Activated CD8-positive, alpha-beta memory T cell treated with anti-CD3 and anti-CD28 coated beads for 36 hours (primary cell): ENCODE measurements around the gene SENP7. TPM values are rescaled to one million over a fixed set of nuclear protein-coding genes. Genes with fewer than 3 reads are reported as not detected.

Experiments
- CTCF ChIA-PET: fragments of 350-600 bp; sonication (Branson Sonifier 250); formaldehyde crosslinking; loops from one replicate; lab custom pipeline; 2021; ENCODE audit warnings: antibody characterized with exemption; lab: Charles Lee
- POLR2A ChIA-PET: fragments of 350-600 bp; sonication (Branson Sonifier 250); formaldehyde crosslinking; loops from one replicate; lab custom pipeline; 2021; ENCODE audit warnings: antibody characterized with exemption; lab: Charles Lee
- total RNA-seq, 2 experiments: library from RNA; stranded (reverse); gene quantifications; one replicate each; pipeline ENCODE4 v1.2.3, GENCODE V29; 2021

SENP7 gene
- total RNA-seq, 2 experiments from 2014 or later: 8.6 to 9.3 TPM

DNA sequence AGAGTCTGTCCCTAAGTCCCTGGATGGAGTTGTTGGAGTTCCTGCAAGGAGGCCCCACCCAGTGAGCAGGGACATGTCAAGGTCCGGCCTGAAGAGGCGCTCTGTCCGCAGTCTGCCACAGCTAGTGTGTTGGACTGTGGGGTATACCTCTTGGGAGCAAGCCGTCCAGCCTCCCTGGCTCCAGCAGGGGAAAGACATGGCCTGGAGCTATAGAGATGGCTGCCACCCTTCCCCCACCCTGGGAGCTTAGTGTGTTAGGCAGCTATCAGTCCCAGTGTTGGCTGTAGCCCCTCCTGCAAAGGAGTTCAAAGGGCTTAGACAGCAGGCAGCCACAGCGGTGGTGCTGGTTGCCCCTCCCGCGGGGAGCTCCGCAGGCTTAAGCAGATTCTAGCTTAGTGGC lies 212.9 kb downstream of the SENP7 start:
- POLR2A ChIA-PET: no interaction called here
- CTCF ChIA-PET: no interaction called here

DNA sequence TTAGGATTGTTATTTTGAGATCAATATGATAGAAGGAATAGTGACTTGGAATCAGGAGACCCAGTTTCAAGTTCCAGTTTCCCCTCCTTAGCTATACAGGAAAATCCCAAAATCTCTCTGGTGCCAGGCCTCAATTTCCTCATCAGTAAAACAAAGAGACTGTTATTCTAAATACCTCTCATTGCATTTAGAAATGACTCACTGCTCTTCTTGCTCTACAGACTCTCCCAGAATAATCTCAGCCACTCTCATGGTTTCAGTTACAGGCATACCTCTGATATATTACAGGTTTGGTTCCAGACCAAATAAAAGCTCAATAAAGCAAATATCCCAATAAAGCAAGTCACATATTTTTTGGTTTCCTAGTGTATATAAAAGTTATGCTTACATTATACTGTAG lies 221.0 kb downstream of the SENP7 start:
- ChIA-PET CTCF (no interaction called here), POLR2A (no interaction called here)

DNA sequence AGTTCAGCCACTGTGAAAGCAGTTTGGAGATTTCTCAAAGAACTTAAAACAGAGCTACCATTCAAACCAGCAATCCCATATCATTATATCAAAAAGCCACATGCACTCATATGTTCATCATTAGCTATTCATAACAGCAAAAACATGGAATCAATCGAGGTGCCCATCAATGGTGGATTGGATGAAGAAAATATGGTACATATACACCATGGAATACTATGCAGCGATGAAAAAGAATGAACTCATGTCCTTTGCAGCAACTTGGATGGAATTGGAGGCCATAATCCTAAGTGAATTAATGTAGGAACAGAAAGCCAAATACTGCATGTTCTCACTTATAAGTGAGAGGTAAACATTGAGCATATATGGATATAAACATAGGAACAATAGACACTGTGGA lies 224.7 kb downstream of the SENP7 start:
- ChIA-PET POLR2A (no interaction called here), CTCF (no interaction called here)

DNA sequence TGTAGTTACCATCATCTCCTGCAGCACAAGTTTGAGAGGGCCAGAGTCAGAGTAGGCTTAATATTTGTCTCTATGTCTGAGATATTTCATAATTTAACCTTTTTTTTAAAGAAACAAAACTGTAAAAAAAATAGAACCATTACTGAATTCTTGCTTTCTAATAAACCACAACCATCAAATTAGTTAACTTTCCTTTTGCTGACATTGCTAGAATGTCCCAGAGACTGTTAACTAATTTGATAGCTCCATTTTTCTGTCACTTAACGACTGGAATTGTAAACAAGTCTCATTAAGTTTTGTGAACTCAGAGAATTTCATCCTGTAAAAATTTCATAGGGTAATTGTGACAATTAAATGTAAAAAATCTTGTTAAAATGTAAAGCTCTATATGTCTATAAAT lies 228.3 kb downstream of the SENP7 start:
- POLR2A ChIA-PET: no interaction called here
- CTCF ChIA-PET: no interaction called here

DNA sequence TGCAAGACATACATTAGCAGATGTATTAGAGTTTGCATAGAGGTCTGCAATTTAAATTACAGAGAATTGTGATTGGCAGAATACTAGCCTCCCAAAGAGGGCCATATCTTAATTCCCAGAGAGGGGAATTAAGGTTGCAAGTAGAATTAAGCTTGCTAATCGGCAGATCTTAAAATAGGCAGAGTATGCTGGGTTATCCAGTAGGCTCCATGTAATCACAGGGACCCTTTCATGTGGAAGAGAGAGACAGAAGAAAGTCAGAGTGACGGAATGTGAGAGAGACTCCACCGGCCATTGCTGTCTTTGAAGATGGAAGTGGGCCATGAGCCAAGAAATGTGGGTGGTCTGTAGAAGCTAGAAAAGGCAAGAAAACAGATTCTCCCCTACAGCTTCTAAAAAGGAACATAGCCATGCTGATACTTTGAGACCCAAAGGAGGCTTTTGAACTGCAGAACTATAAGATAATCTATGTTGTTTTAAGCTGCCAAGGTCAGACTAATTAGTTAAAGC lies 231.4 kb downstream of the SENP7 start:
- CTCF ChIA-PET: no interaction called here
- POLR2A ChIA-PET: no interaction called here

DNA sequence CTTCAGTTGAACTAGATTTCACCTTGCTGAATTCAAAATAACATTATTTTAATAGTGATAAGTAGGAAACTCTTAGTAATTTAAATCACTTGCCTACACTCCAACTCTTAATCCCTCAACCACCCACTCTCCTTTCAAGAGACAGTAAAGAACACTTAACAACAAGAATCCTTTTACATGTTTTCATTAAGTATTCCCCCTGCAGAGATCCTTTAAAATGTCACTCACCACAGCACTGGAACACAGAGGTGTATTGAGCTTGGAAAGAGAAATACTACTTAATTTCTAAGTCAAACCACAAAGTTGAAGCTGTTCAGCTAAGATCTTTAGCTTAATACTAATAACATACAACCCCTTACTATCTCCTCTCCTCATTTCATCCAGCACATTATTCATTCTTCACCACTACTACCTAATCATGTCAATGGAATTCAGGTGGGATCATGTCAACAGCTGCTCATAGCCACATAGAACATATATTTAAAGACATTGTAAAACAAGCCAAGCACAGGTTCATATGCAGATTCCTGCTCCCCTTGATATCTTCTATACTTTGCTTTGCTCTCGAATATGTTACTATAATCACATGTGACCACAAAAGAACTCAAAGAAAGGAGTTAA lies 233.1 kb downstream of the SENP7 start:
- ChIA-PET CTCF (no interaction called here), POLR2A (no interaction called here)

DNA sequence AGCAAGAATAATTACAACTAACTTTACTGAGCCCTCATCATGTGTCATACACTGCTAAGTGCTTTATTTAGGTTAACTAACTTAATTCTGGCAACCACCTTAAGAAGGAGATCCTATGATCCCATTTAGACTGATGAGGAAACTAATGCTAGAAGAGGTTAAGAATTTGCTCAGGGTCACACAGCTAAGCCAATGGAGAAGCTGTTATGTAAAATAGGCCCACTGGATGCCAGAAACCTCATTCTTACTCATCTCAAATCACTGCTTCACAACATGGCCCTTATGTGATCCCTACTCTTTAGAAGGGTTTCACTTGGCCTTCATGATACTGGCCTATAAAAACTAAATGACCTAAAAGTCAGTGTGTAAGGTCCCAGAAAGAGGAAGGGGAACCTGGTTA lies 233.8 kb downstream of the SENP7 start:
- ChIA-PET POLR2A (no interaction called here), CTCF (no interaction called here)

DNA sequence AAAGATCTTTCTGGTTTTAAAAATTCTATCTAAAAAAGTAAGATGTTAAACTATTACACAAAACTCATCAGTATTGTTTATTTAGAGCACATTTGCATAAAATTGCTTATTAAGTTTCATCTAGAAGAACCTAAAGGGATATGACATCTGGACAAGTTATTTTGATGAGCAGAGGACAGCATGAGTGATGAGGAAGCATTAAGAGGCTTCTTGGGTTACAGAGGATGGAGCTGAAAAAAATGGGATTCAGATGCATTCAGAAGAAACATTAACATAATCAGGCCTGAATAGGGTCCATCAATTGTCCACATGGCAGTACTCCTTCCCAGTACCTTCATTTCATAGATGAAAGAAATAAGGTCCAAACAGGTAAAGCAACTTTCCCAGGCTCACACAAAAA lies 234.3 kb downstream of the SENP7 start:
- CTCF ChIA-PET: no interaction called here
- POLR2A ChIA-PET: no interaction called here

Other genes with a start within 250 kb of the SENP7 start
- gene IMPG2, start 192.6 kb downstream of the SENP7 start, total RNA-seq: under 1 TPM; 0.06 TPM
- gene TRMT10C, start 48.7 kb upstream of the SENP7 start, total RNA-seq: 10 to 100 TPM; 72.4 to 74.6 TPM
- gene PCNP, start 61.0 kb upstream of the SENP7 start, total RNA-seq: 100 to 1,000 TPM; 182 to 192 TPM
- 10 to 100 TPM; 27.1 to 29.8 TPM for gene ZBTB11, start 163.9 kb upstream of the SENP7 start, total RNA-seq
- 1,000 to 10,000 TPM; 1,627 to 1,629 TPM for gene RPL24, start 173.5 kb upstream of the SENP7 start, total RNA-seq
- gene CEP97, start 211.4 kb upstream of the SENP7 start, total RNA-seq: 10 to 100 TPM; 18.5 to 22.3 TPM